NCI-H1092 (cell line): ENCODE results near the gene NAA38.
"Not testable (repeated sequence)": the region's sequence is repeated elsewhere in the genome, so short reads cannot be mapped to it uniquely, and the experiment has no call there.

Experiments
- DNase-seq: peaks from one replicate; lab custom pipeline; 2025; lab: John Stamatoyannopoulos, UW

NAA38 gene

GRCh38 chr17:7823581-7824001, 33.8 kb downstream of the NAA38 start:
- no peak for DNase-seq

GRCh38 chr17:7822126-7822525, 35.2 kb downstream of the NAA38 start:
- no peak for DNase-seq

- DNase-seq: no peak
Observed at GRCh38 chr17:7820231-7820630, 37.1 kb downstream of the NAA38 start.

DNA sequence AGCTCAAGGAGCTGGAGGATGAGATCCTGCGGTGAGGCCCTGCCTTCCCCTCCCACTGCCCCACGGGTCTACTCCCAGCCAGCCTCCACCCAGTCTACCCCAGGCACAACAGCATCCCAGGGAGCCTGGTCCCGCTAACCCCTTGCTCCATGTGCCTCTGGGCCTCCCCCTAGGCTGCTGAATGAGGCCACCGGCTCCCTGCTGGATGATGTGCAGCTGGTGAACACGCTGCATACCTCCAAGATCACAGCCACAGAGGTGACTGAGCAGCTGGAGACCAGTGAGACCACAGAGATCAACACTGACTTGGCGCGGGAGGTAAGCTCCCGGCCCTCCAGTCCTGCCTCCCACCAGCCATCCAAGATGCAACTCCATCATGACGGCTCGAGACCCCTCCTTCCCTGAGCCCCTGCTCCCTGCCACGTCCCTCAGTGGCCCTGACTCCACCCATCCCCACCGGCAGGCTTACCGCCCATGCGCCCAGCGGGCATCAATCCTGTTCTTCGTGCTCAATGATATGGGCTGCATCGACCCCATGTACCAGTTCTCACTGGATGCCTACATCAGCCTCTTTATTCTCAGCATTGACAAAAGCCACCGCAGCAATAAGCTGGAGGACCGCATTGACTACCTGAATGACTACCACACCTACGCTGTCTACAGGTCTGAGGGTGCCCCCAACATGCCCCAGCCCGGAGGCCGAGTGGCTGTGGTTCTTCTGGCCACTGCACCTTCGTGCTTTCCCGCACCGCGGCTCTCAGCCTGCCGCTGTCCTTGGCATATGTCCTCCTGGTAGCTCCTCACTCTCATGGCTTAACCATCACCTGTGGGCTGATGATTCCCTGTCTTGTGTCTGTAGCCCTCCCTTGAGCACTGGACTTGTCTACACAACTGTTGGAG, 38.4 kb downstream of the NAA38 start:
- no peak for DNase-seq

DNA sequence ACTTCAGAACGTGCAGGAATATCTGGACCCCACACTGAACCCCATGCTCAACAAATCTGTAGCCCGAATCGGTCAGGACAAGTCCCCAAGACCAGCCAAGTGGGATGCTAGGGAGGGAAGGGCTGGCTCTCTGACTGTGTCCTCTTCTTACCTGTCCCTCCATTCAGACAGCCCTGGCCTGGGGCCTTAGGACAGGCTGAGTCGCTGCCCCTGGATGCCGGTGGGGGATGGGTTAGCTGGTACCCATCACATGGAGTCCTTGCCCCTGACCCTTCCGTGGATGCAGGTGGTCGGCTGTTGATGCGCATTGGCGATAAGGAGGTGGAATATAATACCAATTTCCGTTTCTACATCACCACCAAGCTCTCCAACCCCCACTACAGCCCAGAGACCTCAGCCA, 39.3 kb downstream of the NAA38 start:
- DNase-seq: no peak

- no peak for DNase-seq
Observed at GRCh38 chr17:7817643-7817964, 39.8 kb downstream of the NAA38 start.

- no peak for DNase-seq
Observed at GRCh38 chr17:7816926-7817642, 40.3 kb downstream of the NAA38 start.

GRCh38 chr17:7814969-7815368, 42.4 kb downstream of the NAA38 start:
- DNase-seq: no peak

- no peak for DNase-seq
Observed at GRCh38 chr17:7811251-7811650, 46.1 kb downstream of the NAA38 start.

DNA sequence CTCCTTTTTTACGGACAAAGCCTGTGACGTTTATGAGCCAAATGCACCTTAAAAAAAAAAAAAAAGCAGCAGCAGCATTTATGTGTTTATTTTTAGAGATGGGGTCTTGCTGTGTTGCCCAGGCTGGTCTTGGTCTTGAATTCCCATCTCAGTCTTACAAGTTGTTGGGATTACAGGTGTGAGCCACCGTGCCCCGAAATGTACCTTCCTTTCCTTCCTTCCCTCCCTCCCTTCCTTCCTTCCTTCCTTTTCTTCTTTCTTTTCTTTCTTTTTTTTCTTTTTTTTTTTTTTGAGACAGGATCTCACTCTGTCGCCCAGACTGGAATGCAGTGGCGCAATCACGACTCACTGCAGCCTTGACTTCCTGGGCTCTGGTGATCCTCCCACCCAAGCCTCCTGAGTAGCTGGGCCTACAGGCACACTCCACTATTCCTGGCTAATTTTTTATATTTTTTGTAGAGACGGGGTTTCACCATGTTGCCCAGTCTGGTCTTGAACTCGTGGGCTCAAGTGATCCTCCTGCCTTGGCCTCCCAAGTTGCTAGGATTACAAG, 47.5 kb downstream of the NAA38 start:
- not testable (repeated sequence) for DNase-seq

DNA sequence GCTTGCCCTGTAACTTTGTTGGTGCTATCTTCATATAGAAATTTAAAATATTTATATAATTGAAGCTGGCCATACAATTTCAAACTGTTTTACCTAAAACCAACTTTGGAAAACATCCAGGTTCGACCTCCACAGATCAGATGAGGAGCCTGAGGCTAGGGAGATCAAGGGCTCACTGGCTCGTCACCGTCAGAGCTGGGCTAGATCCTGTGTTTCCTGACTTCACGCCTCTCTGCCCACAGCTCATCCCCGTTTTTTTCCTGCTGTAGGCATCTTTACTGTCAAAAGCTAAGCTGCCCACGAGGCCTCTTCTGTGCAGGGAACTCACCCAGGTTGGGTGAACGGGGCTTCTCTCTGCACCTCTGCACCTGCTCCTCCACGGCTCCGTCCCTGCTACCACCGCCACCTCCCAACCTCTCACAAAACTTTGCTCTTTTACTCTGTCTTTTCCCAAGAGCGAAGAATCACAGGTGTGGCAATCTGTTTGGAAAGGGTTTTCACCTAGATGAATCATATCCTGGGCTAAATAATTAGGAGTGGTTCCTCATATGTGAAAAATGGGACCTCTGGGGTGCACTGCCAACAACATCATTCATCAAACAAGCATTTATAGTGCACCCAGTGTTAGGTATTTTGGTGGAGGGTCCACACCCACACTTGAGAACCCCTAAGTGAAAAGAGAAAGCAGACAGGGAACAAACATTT, 48.1 kb downstream of the NAA38 start:
- no peak for DNase-seq

DNA sequence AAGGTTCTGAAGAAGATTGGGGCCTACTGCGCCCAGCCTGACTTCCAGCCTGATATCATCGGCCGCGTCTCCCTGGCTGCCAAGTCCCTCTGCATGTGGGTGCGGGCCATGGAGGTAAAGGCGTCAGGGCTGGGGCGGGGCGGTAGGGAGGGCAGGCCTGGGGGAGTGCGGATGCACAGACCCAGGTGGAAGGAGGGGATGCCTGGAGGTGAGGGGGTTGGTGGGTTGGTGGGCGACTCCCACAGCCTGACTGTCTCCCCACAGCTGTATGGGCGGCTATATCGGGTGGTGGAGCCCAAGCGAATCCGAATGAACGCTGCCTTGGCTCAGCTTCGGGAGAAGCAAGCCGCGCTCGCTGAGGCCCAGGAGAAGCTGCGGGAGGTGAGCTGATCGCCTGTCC, 50.2 kb downstream of the NAA38 start:
- no peak for DNase-seq
